ENCODE data around the gene FOXM1. TPM values are rescaled to one million over a fixed set of nuclear protein-coding genes. Genes with fewer than 3 reads are reported as not detected.

Gene FOXM1
- total RNA-seq, 1 donor from 2014 or later = 38.2 TPM

- Mint-ChIP-seq H3K9me3 (no peaks in the 10 kb centered on the region), H3K4me3 (no peak overlapping the region), H3K27me3 (ENCODE audit: insufficient read depth, low read depth) (no peaks in the 10 kb centered on the region), H3K36me3 (peaks cover 37% of the 10 kb centered on the region), H3K4me1 (no peaks in the 10 kb centered on the region), H3K27ac (no peak overlapping the region)
- Histone ChIP-seq H4K20me1 (ENCODE audit: low read depth) (no peaks in the 10 kb centered on the region), H2AFZ (replicated peaks) (no peak overlapping the region), H3K36me3 (peaks cover 4% of the 10 kb centered on the region), H3K4me1 (no peaks in the 10 kb centered on the region), H3K4me3 (no peak overlapping the region), H3K4me2 (no peak overlapping the region), H3F3A (ENCODE audit: low read depth) (no peaks in the 10 kb centered on the region), H3K9ac (no peak overlapping the region), H3K79me2 (ENCODE audit: low read depth) (no peaks in the 10 kb centered on the region), H3K27me3 (no peaks in the 10 kb centered on the region), H3K9me3 (ENCODE audit: low read depth) (no peaks in the 10 kb centered on the region), H3K27ac (no peak overlapping the region)
- DNase-seq (ENCODE audit: low spot score) = no peak
- TF ChIP-seq EZH2phosphoT487 (IDR thresholded peaks at IDR 0.05) (no peak), EZH2 (IDR thresholded peaks at IDR 0.05) (no peak), CTCF (IDR thresholded peaks at IDR 0.05) (no peak)
Observed at GRCh38 chr12:2923057-2923456, 46.1 kb upstream of the FOXM1 start.

GRCh38 chr12:2922329-2922728 lies 45.4 kb upstream of the FOXM1 start:
- no peaks in the 10 kb centered on the region for H3K4me1 ChIP-seq
- no peaks in the 10 kb centered on the region for H3F3A ChIP-seq (ENCODE audit: low read depth)
- H3K79me2 ChIP-seq (ENCODE audit: low read depth) = no peaks in the 10 kb centered on the region
- Mint-ChIP-seq H3K4me1 (no peaks in the 10 kb centered on the region), H3K4me3 (no peak overlapping the region), H3K27ac (no peak overlapping the region), H3K36me3 (peaks cover 32% of the 10 kb centered on the region), H3K9me3 (no peaks in the 10 kb centered on the region), H3K27me3 (ENCODE audit: insufficient read depth, low read depth) (no peaks in the 10 kb centered on the region)
- TF ChIP-seq EZH2 (IDR thresholded peaks at IDR 0.05) = no peak
- TF ChIP-seq EZH2phosphoT487 (IDR thresholded peaks at IDR 0.05) = no peak
- TF ChIP-seq CTCF (IDR thresholded peaks at IDR 0.05) = no peak
- no peak overlapping the region for H3K27ac ChIP-seq
- no peak overlapping the region for H3K9ac ChIP-seq
- H3K4me3 ChIP-seq = no peak overlapping the region
- H3K4me2 ChIP-seq = no peak overlapping the region
- no peak for DNase-seq (ENCODE audit: low spot score)
- no peaks in the 10 kb centered on the region for H3K27me3 ChIP-seq
- H2AFZ ChIP-seq (replicated peaks) = no peak overlapping the region
- peaks cover 4% of the 10 kb centered on the region for H3K36me3 ChIP-seq
- no peaks in the 10 kb centered on the region for H4K20me1 ChIP-seq (ENCODE audit: low read depth)
- no peaks in the 10 kb centered on the region for H3K9me3 ChIP-seq (ENCODE audit: low read depth)

GRCh38 chr12:2919249-2919648 lies 42.3 kb upstream of the FOXM1 start:
- no peaks in the 10 kb centered on the region for H3F3A ChIP-seq (ENCODE audit: low read depth)
- no peak overlapping the region for H3K4me3 Mint-ChIP-seq
- H3K79me2 ChIP-seq (ENCODE audit: low read depth) = no peaks in the 10 kb centered on the region
- H3K27me3 ChIP-seq = no peaks in the 10 kb centered on the region
- H3K36me3 ChIP-seq = peaks cover 4% of the 10 kb centered on the region
- TF ChIP-seq EZH2phosphoT487 (IDR thresholded peaks at IDR 0.05) (no peak), CTCF (IDR thresholded peaks at IDR 0.05) (no peak), EZH2 (IDR thresholded peaks at IDR 0.05) (no peak)
- no peaks in the 10 kb centered on the region for H3K4me1 Mint-ChIP-seq
- H4K20me1 ChIP-seq (ENCODE audit: low read depth) = no peaks in the 10 kb centered on the region
- no peak overlapping the region for H3K9ac ChIP-seq
- no peak for DNase-seq (ENCODE audit: low spot score)
- no peak overlapping the region for H3K27ac ChIP-seq
- H3K4me3 ChIP-seq = no peak overlapping the region
- no peak overlapping the region for H3K4me2 ChIP-seq
- H3K36me3 Mint-ChIP-seq = peaks cover 36% of the 10 kb centered on the region
- no peaks in the 10 kb centered on the region for H3K4me1 ChIP-seq
- H3K9me3 Mint-ChIP-seq = no peaks in the 10 kb centered on the region
- H3K27me3 Mint-ChIP-seq (ENCODE audit: insufficient read depth, low read depth) = no peaks in the 10 kb centered on the region
- no peak overlapping the region for H3K27ac Mint-ChIP-seq
- no peaks in the 10 kb centered on the region for H3K9me3 ChIP-seq (ENCODE audit: low read depth)
- H2AFZ ChIP-seq (replicated peaks) = no peak overlapping the region
